PC-3 (cell line): ENCODE measurements around the gene BAIAP2L2. TPM values are rescaled to one million over a fixed set of nuclear protein-coding genes. Genes with fewer than 3 reads are reported as not detected.

ENCODE experiments used
- ATAC-seq: fragments of 200-7000 bp; cut with Tn5 transposase; 2 replicates; pipeline ENCODE4 v1.9.1; 2020; ENCODE audit warnings: mild to moderate bottlenecking, moderate library complexity
- BruUV-seq: library from RNA; stranded (reverse); fragments of 400-500 nt; replicated peaks from 2 replicates; lab custom pipeline; 2021; lab: Mats Ljungman, UMichigan
- CTCF ChIA-PET: fragments of 300-600 bp; sonication (Branson Sonifier 250); formaldehyde crosslinking; loops from one replicate; lab custom pipeline; 2022; ENCODE audit warnings: antibody characterized with exemption; lab: Charles Lee
- POLR2A ChIA-PET: fragments of 300-600 bp; sonication (Branson Sonifier 250); formaldehyde crosslinking; loops from one replicate; lab custom pipeline; 2022; ENCODE audit warnings: antibody characterized with exemption; ENCODE audit not compliant: unreplicated experiment; lab: Charles Lee
- DNase-seq: peaks from one replicate; pipeline ENCODE4 v3.0.0-alpha.2; 2015
- H2AFZ ChIP-seq: fragments of 300-600 bp; sonication (generic); 2 replicates; pipeline ENCODE4 v1.6.0; 2016; ENCODE audit warnings: antibody characterized with exemption, low read length
- H3F3A ChIP-seq: fragments of 300-600 bp; sonication (generic); one replicate; pipeline ENCODE4 v1.6.0; 2017; ENCODE audit warnings: antibody characterized with exemption, low read length, control low read depth, mild to moderate bottlenecking; ENCODE audit not compliant: unreplicated experiment
- H3K27ac ChIP-seq: fragments of 300-600 bp; sonication (generic); 2 replicates; pipeline ENCODE4 v1.5.1; 2016; ENCODE audit warnings: mild to moderate bottlenecking, low read length
- H3K27me3 ChIP-seq: fragments of 300-600 bp; sonication (generic); 2 replicates; pipeline ENCODE4 v1.6.1; 2016; ENCODE audit warnings: low read length, mixed read lengths
- H3K36me3 ChIP-seq: fragments of 300-600 bp; sonication (generic); 2 replicates; pipeline ENCODE4 v1.6.1; 2016; ENCODE audit warnings: low read depth, mixed run types, low read length, mixed read lengths
- H3K4me1 ChIP-seq: fragments of 300-600 bp; sonication (generic); 2 replicates; pipeline ENCODE4 v1.5.1; 2016; ENCODE audit warnings: low read length; ENCODE audit not compliant: insufficient read depth
- H3K4me2 ChIP-seq: fragments of 300-600 bp; sonication (generic); 2 replicates; pipeline ENCODE4 v1.6.0; 2016; ENCODE audit warnings: low read length
- H3K4me3 ChIP-seq: fragments of 300-600 bp; sonication (generic); 2 replicates; pipeline ENCODE4 v1.5.1; 2016; ENCODE audit warnings: mild to moderate bottlenecking, low read length, mixed read lengths
- H3K79me2 ChIP-seq: fragments of 300-600 bp; sonication (generic); 2 replicates; pipeline ENCODE4 v1.6.1; 2017; ENCODE audit warnings: low read length, mixed read lengths
- H3K9ac ChIP-seq: fragments of 300-600 bp; sonication (generic); 2 replicates; pipeline ENCODE4 v1.6.0; 2016; ENCODE audit warnings: mild to moderate bottlenecking, low read length
- H3K9me2 ChIP-seq: fragments of 300-600 bp; sonication (generic); replicated peaks from 2 replicates; pipeline ENCODE4 v1.6.1; 2016; ENCODE audit warnings: mixed run types, low read length, mixed read lengths
- H3K9me3 ChIP-seq: fragments of 300-600 bp; sonication (generic); 2 replicates; pipeline ENCODE4 v1.6.1; 2016; ENCODE audit warnings: low read length, mixed read lengths
- H4K20me1 ChIP-seq: fragments of 300-600 bp; sonication (generic); 2 replicates; pipeline ENCODE4 v1.6.1; 2016; ENCODE audit warnings: low read length, mixed read lengths
- CTCF ChIP-seq: fragments of 300-600 bp; sonication (generic); conservative IDR thresholded peaks from 2 replicates; pipeline ENCODE4 v1.5.1; 2017; ENCODE audit warnings: antibody characterized with exemption, low read depth, mild to moderate bottlenecking, low read length
- EZH2 ChIP-seq: fragments of 300-600 bp; sonication (generic); IDR thresholded peaks from one replicate; pipeline ENCODE4 v1.6.1; 2017; ENCODE audit warnings: antibody characterized with exemption, mild to moderate bottlenecking, low read length; ENCODE audit not compliant: unreplicated experiment
- EZH2phosphoT487 ChIP-seq: fragments of 300-600 bp; sonication (generic); IDR thresholded peaks from 2 replicates; pipeline ENCODE4 v1.6.1; 2018; ENCODE audit warnings: mild to moderate bottlenecking, antibody characterized with exemption, low read length, borderline replicate concordance
- intact Hi-C: fragments of 100-400 bp; cut with micrococcal nuclease; formaldehyde crosslinking; loops from 2 replicates; pipeline ENCODE4 v1.9.0; 2023
- total RNA-seq: library from RNA; depleted of rRNA; stranded (reverse); fragments of >200 nt; gene quantifications from 2 replicates; pipeline ENCODE4 v1.2.3, GENCODE V29; 2014

Gene BAIAP2L2
- total RNA-seq, 1 experiment from 2014 or later = 0.80 TPM

DNA sequence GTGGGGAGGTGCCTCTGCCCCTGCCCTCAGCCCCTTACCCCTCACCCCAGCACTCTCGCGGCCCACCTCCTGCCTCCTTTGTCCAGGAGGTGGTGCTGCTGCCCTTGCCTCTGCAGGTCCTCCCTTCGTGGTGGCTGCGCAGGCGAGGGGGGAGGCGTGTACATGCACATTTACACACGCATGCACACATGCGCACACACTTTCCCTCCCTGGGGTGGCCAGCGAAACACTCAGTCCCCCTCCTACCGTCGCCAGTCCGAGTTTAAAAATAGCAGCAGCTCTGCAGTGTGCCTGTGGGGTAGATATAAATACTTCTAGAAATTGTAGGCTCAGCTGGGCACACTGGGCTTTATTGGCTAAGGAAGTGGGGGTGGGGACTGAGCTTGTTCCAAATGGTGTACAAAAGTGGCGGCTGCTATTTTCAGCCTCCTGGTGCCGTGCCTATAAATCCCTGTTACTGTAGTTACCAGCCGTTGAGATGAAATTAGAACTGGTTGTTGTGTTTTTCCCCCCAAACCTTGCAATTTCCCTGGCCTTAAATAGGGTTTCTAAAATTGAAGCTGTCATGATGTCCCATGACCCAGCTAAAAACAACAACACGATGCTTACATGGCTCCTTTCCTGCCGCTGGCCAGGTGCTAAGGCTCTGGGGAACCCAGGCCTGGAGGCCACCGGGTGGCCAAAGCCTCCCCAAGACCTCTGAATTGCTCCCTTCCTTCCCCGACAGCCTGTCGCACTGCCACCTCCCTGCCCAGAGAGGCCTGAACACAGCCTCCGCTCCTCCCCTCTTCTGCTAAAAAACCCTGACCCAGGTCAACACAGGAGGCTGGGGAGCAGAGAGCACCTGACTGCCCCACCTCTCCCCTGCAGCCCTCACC lies 40.9 kb downstream of the BAIAP2L2 start:
- no peak overlapping the region for H2AFZ ChIP-seq
- H3K27me3 ChIP-seq = no peaks in the 10 kb centered on the region
- no peak overlapping the region for H3K9ac ChIP-seq
- no peak overlapping the region for H3K4me3 ChIP-seq
- no peaks in the 10 kb centered on the region for H3F3A ChIP-seq
- ATAC-seq (no peak), DNase-seq (no peak)
- no peak for TF ChIP-seq EZH2
- TF ChIP-seq CTCF = peak; percentile 51
- ChIA-PET CTCF (interaction anchor here (0.5 kb wide), 1 partner anchor 219 kb away, joined by 6 read pairs; no protein-coding TSS in a partner anchor), POLR2A (interaction anchor here (1.1 kb wide), 1 partner anchor 13 kb away, joined by 4 read pairs; the partner anchor contains the start of gene PICK1)
- H3K4me1 ChIP-seq = no peaks in the 10 kb centered on the region
- BruUV-seq = no TSS peak
- no peaks in the 10 kb centered on the region for H3K79me2 ChIP-seq
- no peak overlapping the region for H3K27ac ChIP-seq
- peaks cover 4% of the 10 kb centered on the region; the same call in 1 of the 2 replicates for H3K36me3 ChIP-seq
- intact Hi-C loops = no loop called here
- no peaks in the 10 kb centered on the region for H4K20me1 ChIP-seq
- no peaks in the 10 kb centered on the region for H3K9me2 ChIP-seq
- H3K4me2 ChIP-seq = no peak overlapping the region
- H3K9me3 ChIP-seq = no peaks in the 10 kb centered on the region

DNA sequence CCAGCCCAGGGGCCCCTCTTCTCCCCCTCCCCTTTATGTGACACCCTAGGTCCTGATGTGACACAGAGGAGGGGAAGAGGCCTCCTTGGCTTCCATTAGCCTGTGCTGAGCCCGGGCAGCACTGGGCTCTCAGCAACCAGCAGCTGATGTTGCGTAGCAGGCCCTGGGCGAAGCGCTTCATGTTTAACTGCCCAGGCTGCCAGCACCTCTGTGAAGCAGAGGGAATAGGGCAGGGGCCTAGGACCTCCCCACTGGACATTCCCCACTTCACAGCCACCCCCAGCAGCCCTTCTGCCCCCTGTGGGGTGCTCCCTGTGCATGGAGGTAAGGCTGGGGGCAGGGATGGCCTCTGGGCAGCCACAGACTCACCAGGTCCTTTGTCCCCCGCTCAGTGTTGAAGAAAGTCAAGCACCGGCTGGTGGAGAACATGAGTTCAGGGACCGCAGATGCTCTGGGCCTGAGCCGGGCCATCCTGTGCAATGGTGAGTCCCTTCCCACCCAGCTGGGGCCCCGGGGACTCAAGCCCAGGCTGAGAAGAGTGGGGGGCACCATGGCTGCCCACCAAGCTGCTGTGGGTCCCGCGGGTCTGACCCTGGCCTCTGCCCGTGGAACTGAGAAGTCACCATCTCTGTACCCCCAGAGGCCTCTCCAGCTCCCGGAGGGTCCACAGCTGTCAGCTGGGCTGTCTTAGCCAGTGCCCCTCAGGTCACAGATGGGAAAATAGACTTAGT lies 41.7 kb downstream of the BAIAP2L2 start:
- Histone ChIP-seq H3K27me3 (no peaks in the 10 kb centered on the region), H3K9ac (no peak overlapping the region), H3K9me3 (no peaks in the 10 kb centered on the region), H3K79me2 (no peaks in the 10 kb centered on the region), H3K9me2 (no peaks in the 10 kb centered on the region), H3K36me3 (peaks cover 4% of the 10 kb centered on the region; the same call in 1 of the 2 replicates), H3F3A (no peaks in the 10 kb centered on the region), H2AFZ (no peak overlapping the region), H3K4me3 (no peak overlapping the region), H3K27ac (no peak overlapping the region), H4K20me1 (no peaks in the 10 kb centered on the region), H3K4me2 (no peak overlapping the region), H3K4me1 (no peaks in the 10 kb centered on the region)
- DNase-seq = no peak
- ChIA-PET CTCF (no interaction called here), POLR2A (no interaction called here)
- intact Hi-C loops = no loop called here
- no TSS peak for BruUV-seq
- TF ChIP-seq CTCF = no peak
- TF ChIP-seq EZH2phosphoT487 = no peak
- TF ChIP-seq EZH2 = no peak
- ATAC-seq = no peak
